HEK293 (cell line): ENCODE measurements around the gene SP5.
"Not testable (repeated sequence)": the region's sequence is repeated elsewhere in the genome, so short reads cannot be mapped to it uniquely, and the experiment has no call there.

Source experiments
- CTCF ChIA-PET: fragments of 350-600 bp; formaldehyde crosslinking; extraction: SDS; loops from one replicate; lab custom pipeline; 2021; ENCODE audit warnings: antibody characterized with exemption; lab: Yijun Ruan, JAX
- POLR2A ChIA-PET: fragments of 300-600 bp; formaldehyde crosslinking; extraction: SDS; loops from one replicate; lab custom pipeline; 2020; ENCODE audit warnings: antibody characterized with exemption, inconsistent platforms; lab: Yijun Ruan, JAX
- H3K27ac ChIP-seq: fragments of 200-500 bp; sonication (Bioruptor generic); 2 replicates; pipeline ENCODE4 v1.5.1; 2014; ENCODE audit warnings: low read depth, low read length, control low read depth, inconsistent platforms; ENCODE audit errors: extremely low read depth
- H3K36me3 ChIP-seq, 2 experiments: fragments of 200-500 bp in 1 of 2; sonication (Bioruptor generic) in 1 of 2; 1 replicate in 1 of 2; 2 replicates in 1 of 2; pipeline ENCODE4 v1.5.1; 2014 to 2017; ENCODE audit warnings: inconsistent platforms in 2 of 2, low read length in 2 of 2; ENCODE audit not compliant: control insufficient read depth in 2 of 2, insufficient read depth in 1 of 2
- H3K4me1 ChIP-seq: fragments of 200-500 bp; sonication (Bioruptor generic); 2 replicates; pipeline ENCODE4 v1.5.1; 2014; ENCODE audit warnings: mild to moderate bottlenecking, low read length, inconsistent platforms; ENCODE audit not compliant: control insufficient read depth, insufficient read depth
- H3K4me3 ChIP-seq: 2 replicates; pipeline ENCODE4 v1.5.1; 2011; ENCODE audit warnings: low read depth, mild to moderate bottlenecking, control low read depth, low read length, moderate library complexity
- H3K9me3 ChIP-seq: fragments of 200-500 bp; sonication (Bioruptor generic); 2 replicates; pipeline ENCODE4 v1.5.1; 2014; ENCODE audit warnings: low read depth, low read length, inconsistent platforms; ENCODE audit not compliant: control insufficient read depth, insufficient read depth
- KLF8 ChIP-seq: fragments of 450-650 bp; formaldehyde crosslinking; IDR thresholded peaks from 2 replicates; pipeline ENCODE4 v1.5.1; 2016; ENCODE audit warnings: missing biosample characterization, missing genetic modification characterization
- OVOL3 ChIP-seq: fragments of 450-650 bp; formaldehyde crosslinking; IDR thresholded peaks from 2 replicates; pipeline ENCODE4 v1.5.1; 2016; ENCODE audit warnings: missing biosample characterization, missing genetic modification characterization
- PBX3 ChIP-seq: sonication (generic); formaldehyde crosslinking; IDR thresholded peaks from 2 replicates; pipeline ENCODE4 v1.8.1; 2022; ENCODE audit warnings: mild to moderate bottlenecking, moderate library complexity, missing genetic modification reagents
- TSHZ1 ChIP-seq: fragments of 450-650 bp; formaldehyde crosslinking; IDR thresholded peaks from 2 replicates; pipeline ENCODE4 v1.5.1; 2016; ENCODE audit warnings: missing biosample characterization, missing genetic modification characterization, borderline replicate concordance
- YY2 ChIP-seq: fragments of 450-650 bp; formaldehyde crosslinking; IDR thresholded peaks from 2 replicates; pipeline ENCODE4 v1.5.1; 2016; ENCODE audit warnings: missing biosample characterization, missing genetic modification characterization
- ZBTB17 ChIP-seq: fragments of 450-650 bp; formaldehyde crosslinking; IDR thresholded peaks from 2 replicates; pipeline ENCODE4 v1.5.1; 2016; ENCODE audit warnings: missing biosample characterization, missing genetic modification characterization
- ZBTB20 ChIP-seq: fragments of 450-650 bp; formaldehyde crosslinking; IDR thresholded peaks from 2 replicates; pipeline ENCODE4 v1.5.1; 2016; ENCODE audit warnings: missing biosample characterization, missing genetic modification characterization
- ZFP37 ChIP-seq: fragments of 450-650 bp; formaldehyde crosslinking; IDR thresholded peaks from 2 replicates; pipeline ENCODE4 v1.5.1; 2016; ENCODE audit warnings: missing biosample characterization, missing genetic modification characterization
- ZNF10 ChIP-seq: fragments of 450-650 bp; formaldehyde crosslinking; IDR thresholded peaks from 2 replicates; pipeline ENCODE4 v1.5.1; 2017; ENCODE audit warnings: missing biosample characterization, missing genetic modification characterization
- ZNF112 ChIP-seq: fragments of 450-650 bp; formaldehyde crosslinking; IDR thresholded peaks from 2 replicates; pipeline ENCODE4 v1.5.0; 2017; ENCODE audit warnings: missing biosample characterization, missing genetic modification characterization
- ZNF157 ChIP-seq: fragments of 450-650 bp; formaldehyde crosslinking; IDR thresholded peaks from 2 replicates; pipeline ENCODE4 v1.5.1; 2016; ENCODE audit warnings: missing biosample characterization, missing genetic modification characterization
- ZNF274 ChIP-seq, 2 experiments: fragments of 200-500 bp in 1 of 2; fragments of 450-650 bp in 1 of 2; sonication (Bioruptor generic) in 1 of 2; formaldehyde crosslinking in 1 of 2; IDR thresholded peaks; 2 replicates each; pipeline versions ENCODE4 v1.5.1 to v1.6.1; 2014 to 2016; ENCODE audit warnings: borderline replicate concordance in 1 of 2, inconsistent platforms in 1 of 2, low read length in 1 of 2, missing biosample characterization in 1 of 2, missing genetic modification characterization in 1 of 2
- ZNF302 ChIP-seq: fragments of 450-650 bp; formaldehyde crosslinking; IDR thresholded peaks from 2 replicates; pipeline ENCODE4 v1.5.1; 2016; ENCODE audit warnings: missing biosample characterization, missing genetic modification characterization, low read depth
- ZNF341 ChIP-seq: fragments of 450-650 bp; formaldehyde crosslinking; IDR thresholded peaks from 2 replicates; pipeline ENCODE4; 2016; ENCODE audit warnings: low read depth, missing biosample characterization, missing genetic modification characterization
- ZNF354C ChIP-seq: fragments of 450-650 bp; formaldehyde crosslinking; IDR thresholded peaks from 2 replicates; pipeline ENCODE4 v1.5.1; 2016; ENCODE audit warnings: missing biosample characterization, missing genetic modification characterization, low read depth, borderline replicate concordance
- ZNF416 ChIP-seq: fragments of 450-650 bp; formaldehyde crosslinking; IDR thresholded peaks from 2 replicates; pipeline ENCODE4 v1.5.1; 2016; ENCODE audit warnings: missing biosample characterization, missing genetic modification characterization
- ZNF580 ChIP-seq: fragments of 450-650 bp; formaldehyde crosslinking; IDR thresholded peaks from 2 replicates; pipeline ENCODE4 v1.5.1; 2016; ENCODE audit warnings: missing biosample characterization, missing genetic modification characterization
- ZNF585B ChIP-seq: fragments of 450-650 bp; formaldehyde crosslinking; IDR thresholded peaks from 2 replicates; pipeline ENCODE4 v1.5.1; 2016; ENCODE audit warnings: missing biosample characterization, missing genetic modification characterization
- ZNF624 ChIP-seq: fragments of 450-650 bp; formaldehyde crosslinking; IDR thresholded peaks from 2 replicates; pipeline ENCODE4 v1.5.1; 2017; ENCODE audit warnings: missing biosample characterization, missing genetic modification characterization
- ZNF626 ChIP-seq: fragments of 450-650 bp; sonication (Bioruptor Pico); formaldehyde crosslinking; IDR thresholded peaks from 2 replicates; pipeline ENCODE4 v1.5.1; 2018; ENCODE audit warnings: missing biosample characterization, missing genetic modification characterization, inconsistent platforms
- ZNF654 ChIP-seq: fragments of 450-650 bp; formaldehyde crosslinking; IDR thresholded peaks from 2 replicates; pipeline ENCODE4 v1.5.1; 2016; ENCODE audit warnings: low read depth, missing biosample characterization, missing genetic modification characterization
- ZNF692 ChIP-seq: fragments of 450-650 bp; formaldehyde crosslinking; IDR thresholded peaks from 2 replicates; pipeline ENCODE4 v1.5.1; 2016; ENCODE audit warnings: missing biosample characterization, missing genetic modification characterization
- ZNF707 ChIP-seq: fragments of 450-650 bp; formaldehyde crosslinking; IDR thresholded peaks from 2 replicates; pipeline ENCODE4 v1.5.1; 2016; ENCODE audit warnings: missing biosample characterization, missing genetic modification characterization
- ZNF76 ChIP-seq: fragments of 450-650 bp; formaldehyde crosslinking; IDR thresholded peaks from 2 replicates; pipeline ENCODE4; 2016; ENCODE audit warnings: low read depth, missing biosample characterization, missing genetic modification characterization, borderline replicate concordance
- ZSCAN23 ChIP-seq: fragments of 450-650 bp; formaldehyde crosslinking; IDR thresholded peaks from 2 replicates; pipeline ENCODE4 v1.5.1; 2016; ENCODE audit warnings: missing biosample characterization, missing genetic modification characterization

SP5 gene

GRCh38 chr2:170745305-170745704, 30.2 kb downstream of the SP5 start:
- Histone ChIP-seq H3K4me1 (no peaks in the 10 kb centered on the region), H3K9me3 (no peaks in the 10 kb centered on the region), H3K27ac (no peak overlapping the region), H3K36me3 (no peaks in the 10 kb centered on the region), H3K4me3 (no peak overlapping the region)
- no peak for TF ChIP-seq ZSCAN23 (tag by site-specific recombination)
- TF ChIP-seq ZNF692 (tag by site-specific recombination), result no peak
- TF ChIP-seq ZNF585B, result no peak
- no peak for TF ChIP-seq PBX3 (CRISPR knock-in tag)
- TF ChIP-seq ZNF341 (tag by site-specific recombination), result no peak
- no peak for TF ChIP-seq OVOL3 (tag by site-specific recombination)
- no peak for TF ChIP-seq ZBTB20 (tag by site-specific recombination)
- no peak for TF ChIP-seq ZNF302 (tag by site-specific recombination)
- TF ChIP-seq YY2 (tag by site-specific recombination), result no peak
- TF ChIP-seq ZNF354C (tag by site-specific recombination), result no peak
- TF ChIP-seq ZNF274 (IDR thresholded peaks at IDR 0.05; ENCODE audit: low read length), result no peak
- no peak for TF ChIP-seq ZNF274 (tag by site-specific recombination; IDR thresholded peaks at IDR 0.05; ENCODE audit: borderline replicate concordance)
- no peak for TF ChIP-seq TSHZ1
- no peak for TF ChIP-seq ZNF76 (tag by site-specific recombination)
- no peak for TF ChIP-seq ZNF112 (tag by site-specific recombination)
- TF ChIP-seq ZNF580, result no peak
- TF ChIP-seq ZNF10 (tag by site-specific recombination), result no peak
- TF ChIP-seq ZFP37 (tag by site-specific recombination), result no peak
- no peak for TF ChIP-seq ZNF626 (tag by site-specific recombination)
- no peak for TF ChIP-seq ZNF624 (tag by site-specific recombination)
- TF ChIP-seq ZNF157 (tag by site-specific recombination), result no peak
- ChIA-PET CTCF (no interaction called here), POLR2A (no interaction called here)

GRCh38 chr2:170747921-170748320, 32.8 kb downstream of the SP5 start:
- Histone ChIP-seq H3K36me3 (no peaks in the 10 kb centered on the region), H3K4me1 (no peaks in the 10 kb centered on the region), H3K27ac (no peak overlapping the region)
- CTCF ChIA-PET, result interaction anchor here (0.6 to 0.7 kb wide), 2 partner anchors 8 to 40 kb away, joined by 3 to 4 read pairs; no protein-coding TSS in a partner anchor
- peak; percentile 79 for TF ChIP-seq ZBTB17
- no peak for TF ChIP-seq KLF8 (tag by site-specific recombination)
- no peak for TF ChIP-seq ZNF654 (tag by site-specific recombination)
- no peak for TF ChIP-seq ZNF707 (tag by site-specific recombination)
- no peak for TF ChIP-seq ZNF416 (tag by site-specific recombination)
- TF ChIP-seq, all 188 proteins: peak for 1
- POLR2A ChIA-PET, result no interaction called here
- Histone ChIP-seq H3K9me3 (no peaks in the 10 kb centered on the region), H3K4me3 (no peak overlapping the region)

GRCh38 chr2:170751555-170751954, 36.4 kb downstream of the SP5 start:
- H3K4me1 ChIP-seq, H3K36me3 ChIP-seq, CTCF ChIA-PET, H3K4me3 ChIP-seq, H3K9me3 ChIP-seq, H3K27ac ChIP-seq, POLR2A ChIA-PET: not testable (repeated sequence)
